IPS DF 6.9 (cell line): Measurements from ENCODE around the gene LGR4.
A peak's percentile ranks its signal among the peaks of the same experiment; 100 is the strongest.

Experiments used
- DNase-seq: peaks from one replicate; pipeline ENCODE4 v3.0.0-alpha.2; 2013; ENCODE audit warnings: low read depth, low spot score
- H3K27ac ChIP-seq: one replicate; pipeline ENCODE4 v1.5.1; 2013; ENCODE audit warnings: low read length, control low read depth
- H3K27me3 ChIP-seq: 2 replicates; pipeline ENCODE4 v1.6.1; 2013; ENCODE audit warnings: mild to moderate bottlenecking, low read length; ENCODE audit not compliant: control insufficient read depth, insufficient read depth
- H3K36me3 ChIP-seq: 2 replicates; pipeline ENCODE4 v1.6.1; 2013; ENCODE audit warnings: low read length; ENCODE audit not compliant: control insufficient read depth, insufficient read depth
- H3K4me1 ChIP-seq: 2 replicates; pipeline ENCODE4 v1.6.1; 2013; ENCODE audit warnings: low read length; ENCODE audit not compliant: control insufficient read depth, insufficient read depth
- H3K4me3 ChIP-seq: 2 replicates; pipeline ENCODE4 v1.5.1; 2013; ENCODE audit warnings: mild to moderate bottlenecking, low read length
- H3K9me3 ChIP-seq: 2 replicates; pipeline ENCODE4 v1.6.1; 2013; ENCODE audit warnings: low read length, inconsistent platforms; ENCODE audit not compliant: control insufficient read depth, insufficient read depth
- WGBS: extraction: QIAGEN DNeasy Blood & Tissue Kit; methylation state at CpG from one replicate; pipeline ENCODE4 v1.1.7; 2013; ENCODE audit warnings: mixed read lengths, missing lambda C conversion rate; ENCODE audit not compliant: insufficient read length, insufficient coverage; 5-methylcytosine and 5-hydroxymethylcytosine counted together

LGR4 gene

DNA sequence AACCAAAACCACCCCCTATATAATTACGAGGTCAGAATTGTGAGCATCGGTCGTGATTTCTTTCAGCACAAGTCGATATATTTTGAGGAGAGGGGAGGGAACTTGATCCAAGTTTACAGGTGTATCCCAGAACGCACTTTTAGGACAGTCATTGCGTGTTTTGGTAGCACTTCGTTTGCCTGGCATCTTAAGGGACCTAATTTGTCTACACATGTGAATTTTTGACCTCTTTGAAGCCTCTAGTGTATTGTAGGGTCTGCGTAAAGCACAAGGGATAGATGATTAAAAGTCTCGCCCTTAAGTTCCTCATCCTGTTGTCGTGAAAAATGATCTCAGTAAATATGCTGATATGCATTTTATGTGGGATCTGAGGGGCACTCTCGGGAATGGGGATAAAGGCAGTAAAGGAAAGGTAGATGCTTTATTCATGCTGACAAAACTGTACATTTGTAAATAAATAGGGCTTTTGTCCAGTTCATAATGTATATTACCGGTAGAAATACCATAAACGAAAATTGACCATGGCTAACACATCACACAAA, 108.9 kb downstream of the LGR4 start:
- DNase-seq: no peak
- no peak overlapping the region for H3K27ac ChIP-seq

DNA sequence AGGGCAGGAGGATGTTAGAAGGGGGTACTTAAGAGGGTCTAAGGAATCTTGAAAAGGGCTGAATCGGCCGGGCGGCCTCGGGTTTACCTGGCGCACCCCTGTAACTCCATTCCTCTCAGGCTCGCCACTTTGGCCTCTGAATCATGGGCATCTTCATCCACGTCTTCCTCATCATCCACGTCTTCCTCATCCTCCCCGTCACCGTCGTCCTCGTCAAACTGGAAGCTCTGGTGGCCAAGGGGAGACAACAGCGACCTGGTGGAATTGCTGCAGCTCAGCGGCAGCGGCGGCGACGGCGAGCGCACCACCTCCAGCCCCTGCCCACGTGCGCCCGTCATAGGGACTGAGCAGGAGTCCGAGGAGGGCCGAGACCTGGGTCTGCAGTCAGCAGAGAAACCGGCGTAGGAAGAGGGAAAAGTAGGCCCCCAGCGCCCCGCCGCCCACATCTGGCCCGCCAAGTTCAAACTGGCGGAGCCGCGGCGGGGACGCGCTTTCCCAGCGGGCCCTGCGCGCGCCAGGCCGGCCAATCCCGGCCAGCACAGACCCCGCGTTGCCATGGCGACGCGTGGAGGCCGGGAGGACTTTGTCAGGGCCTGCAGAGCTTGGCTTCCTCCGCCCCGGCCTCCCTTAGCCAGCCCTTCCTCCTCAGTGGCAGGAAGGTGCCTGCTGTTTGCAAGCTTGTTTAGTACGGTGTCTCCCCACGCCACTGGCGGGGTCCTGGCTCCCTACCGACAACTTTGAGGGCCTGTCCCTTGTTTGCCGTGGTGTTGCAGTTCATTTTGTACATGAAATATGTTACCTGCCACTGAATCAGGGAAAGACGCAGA, 109.6 kb downstream of the LGR4 start, which contains the start of gene CCDC34:
TSS of gene CCDC34 (minus strand) at position 467 of the 827 bp plus-strand sequence. CDS start at position 446, 21 bp downstream.
- H3K9me3 ChIP-seq: no peaks in the 10 kb centered on the region
- H3K27me3 ChIP-seq: no peaks in the 10 kb centered on the region
- H3K4me3 ChIP-seq: peak within 1 kb of the TSS; percentile 51; the same call in 1 of the 2 replicates
- no peaks in the 10 kb centered on the region for H3K4me1 ChIP-seq
- no peaks in the 10 kb centered on the region; the same call in 1 of the 2 replicates for H3K36me3 ChIP-seq
- no CpG with 5 or more reads among the region's 57 CpGs for WGBS
- DNase-seq: peak; percentile 72
- H3K27ac ChIP-seq: no peak within 1 kb of the TSS

More for the DNA sequence above, 108.9 kb downstream of the LGR4 start:
- Histone ChIP-seq H3K9me3 (no peaks in the 10 kb centered on the region), H3K36me3 (no peaks in the 10 kb centered on the region; the same call in 1 of the 2 replicates), H3K27me3 (no peaks in the 10 kb centered on the region), H3K4me1 (no peaks in the 10 kb centered on the region), H3K4me3 (peak overlapping the region; percentile 51; the same call in 1 of the 2 replicates)
- WGBS: no CpG with 5 or more reads among the region's 13 CpGs

DNA sequence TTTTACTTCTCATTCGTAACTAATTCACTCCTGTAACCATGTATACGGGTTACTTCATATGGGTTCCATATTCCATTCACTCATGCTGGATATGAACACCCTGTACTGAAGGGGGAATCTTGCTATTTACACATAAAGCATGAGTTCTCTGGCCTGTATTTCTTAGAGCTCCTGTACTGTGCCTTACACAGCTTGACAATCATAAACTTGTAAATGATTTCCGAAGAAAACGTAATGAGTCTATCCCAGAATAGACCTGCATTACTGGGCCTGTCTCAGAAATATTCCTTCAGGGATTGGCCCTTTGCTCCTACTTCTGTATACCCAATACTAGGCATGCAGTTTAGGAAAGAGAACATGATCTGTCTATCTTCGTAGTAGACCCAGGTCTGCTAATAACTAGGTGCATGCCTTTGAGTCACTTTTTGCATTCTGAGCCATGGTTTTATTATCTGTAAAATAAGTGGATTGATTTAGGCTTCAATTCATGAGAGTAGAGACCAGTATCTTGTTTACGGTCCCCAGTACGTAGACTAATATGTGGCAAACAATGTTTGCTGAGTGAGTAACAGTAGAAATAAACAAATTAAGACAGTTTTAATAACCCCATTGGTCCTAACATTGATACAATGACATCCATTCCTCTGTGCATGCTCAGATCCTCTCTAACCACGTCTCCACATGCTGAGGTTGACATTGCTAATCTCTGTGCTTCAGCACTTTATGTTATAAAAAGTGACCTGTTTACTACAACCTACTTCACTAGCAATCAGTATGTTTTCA, 110.8 kb downstream of the LGR4 start:
- Histone ChIP-seq H3K4me1 (no peaks in the 10 kb centered on the region), H3K9me3 (no peaks in the 10 kb centered on the region), H3K4me3 (no peak overlapping the region), H3K27ac (no peak overlapping the region), H3K36me3 (no peaks in the 10 kb centered on the region), H3K27me3 (no peaks in the 10 kb centered on the region)
- no peak for DNase-seq
- 100% methylated on average over 1 of the region's 8 CpGs for WGBS

DNA sequence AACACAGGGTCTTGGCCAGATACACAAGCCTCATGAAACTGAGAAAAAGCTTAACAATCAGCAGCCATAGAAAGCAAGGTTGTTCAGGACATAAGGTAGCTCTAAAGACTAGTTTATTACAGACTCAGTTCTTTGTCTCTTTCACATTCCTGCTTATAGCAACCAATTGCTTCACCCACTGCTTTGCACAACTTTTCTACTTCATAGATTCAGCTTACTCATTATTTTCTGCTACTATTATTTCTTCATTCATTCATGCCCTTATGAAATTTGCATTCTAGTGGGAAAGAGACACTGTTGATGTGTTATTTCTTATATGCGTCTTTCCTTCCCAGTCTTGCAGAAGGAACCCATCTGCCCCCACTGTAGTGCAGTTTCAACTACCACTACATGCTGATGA, 114.3 kb downstream of the LGR4 start:
- no CpG with 5 or more reads among the region's 1 CpG for WGBS
- H3K4me1 ChIP-seq: peaks cover 2% of the 10 kb centered on the region; the same call in 1 of the 2 replicates
- no peak overlapping the region for H3K27ac ChIP-seq
- no peaks in the 10 kb centered on the region for H3K9me3 ChIP-seq
- no peaks in the 10 kb centered on the region for H3K27me3 ChIP-seq
- H3K4me3 ChIP-seq: no peak overlapping the region
- DNase-seq: no peak
- no peaks in the 10 kb centered on the region for H3K36me3 ChIP-seq

DNA sequence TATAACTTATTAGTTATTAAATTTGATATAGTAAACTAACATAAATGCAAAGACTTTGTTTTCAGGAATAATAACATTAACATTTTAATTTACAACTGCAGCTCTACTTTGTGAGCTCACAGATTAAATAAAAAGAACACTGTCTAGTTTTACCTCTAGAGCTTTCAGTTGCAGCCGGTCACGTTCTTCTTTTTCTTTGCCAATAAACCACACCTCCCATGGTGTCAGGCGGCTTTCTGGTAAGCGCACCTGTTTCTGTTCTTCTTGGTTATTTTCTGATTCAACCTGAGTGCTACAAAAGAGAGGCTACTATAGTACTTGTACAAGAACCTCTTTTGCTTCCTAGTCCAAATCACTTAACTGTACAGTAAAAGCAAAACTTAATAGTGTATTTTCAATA, 115.3 kb downstream of the LGR4 start:
- no peak for DNase-seq
- Histone ChIP-seq H3K27me3 (no peaks in the 10 kb centered on the region), H3K36me3 (no peaks in the 10 kb centered on the region), H3K4me1 (peaks cover 2% of the 10 kb centered on the region; the same call in 1 of the 2 replicates), H3K4me3 (no peak overlapping the region), H3K27ac (no peak overlapping the region), H3K9me3 (no peaks in the 10 kb centered on the region)
- WGBS: no CpG with 5 or more reads among the region's 4 CpGs

DNA sequence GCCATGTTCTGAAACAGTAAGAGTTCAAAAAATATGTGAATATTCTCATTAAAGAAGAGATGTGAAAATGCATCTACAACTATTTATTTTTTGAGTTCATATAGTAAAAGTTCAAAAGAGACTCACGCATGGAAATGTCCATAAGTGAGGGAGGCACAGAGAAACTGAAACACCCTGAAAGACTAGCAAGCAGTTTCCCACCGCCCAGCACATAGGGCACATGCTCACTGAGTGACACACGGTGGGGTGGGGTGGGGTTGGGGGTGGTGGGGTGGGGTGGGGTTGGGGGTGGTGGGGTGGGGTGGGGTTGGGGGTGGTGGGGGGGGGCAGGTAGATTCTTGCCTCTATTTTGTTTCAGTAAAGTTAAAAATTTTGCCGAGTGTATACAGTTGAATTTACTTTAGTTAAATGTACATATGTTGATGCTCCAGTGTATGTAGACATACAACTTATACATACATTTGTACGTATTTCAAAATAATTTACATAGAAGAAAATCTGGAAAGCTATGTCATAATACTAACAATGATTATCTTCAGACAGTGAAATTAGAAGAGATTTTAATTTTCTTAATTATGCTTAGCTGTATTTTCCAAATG, 115.9 kb downstream of the LGR4 start:
- Histone ChIP-seq H3K4me1 (peaks cover 2% of the 10 kb centered on the region; the same call in 1 of the 2 replicates), H3K9me3 (no peaks in the 10 kb centered on the region), H3K27me3 (no peaks in the 10 kb centered on the region), H3K27ac (no peak overlapping the region), H3K36me3 (no peaks in the 10 kb centered on the region), H3K4me3 (no peak overlapping the region)
- no peak for DNase-seq
- no CpG with 5 or more reads among the region's 5 CpGs for WGBS

DNA sequence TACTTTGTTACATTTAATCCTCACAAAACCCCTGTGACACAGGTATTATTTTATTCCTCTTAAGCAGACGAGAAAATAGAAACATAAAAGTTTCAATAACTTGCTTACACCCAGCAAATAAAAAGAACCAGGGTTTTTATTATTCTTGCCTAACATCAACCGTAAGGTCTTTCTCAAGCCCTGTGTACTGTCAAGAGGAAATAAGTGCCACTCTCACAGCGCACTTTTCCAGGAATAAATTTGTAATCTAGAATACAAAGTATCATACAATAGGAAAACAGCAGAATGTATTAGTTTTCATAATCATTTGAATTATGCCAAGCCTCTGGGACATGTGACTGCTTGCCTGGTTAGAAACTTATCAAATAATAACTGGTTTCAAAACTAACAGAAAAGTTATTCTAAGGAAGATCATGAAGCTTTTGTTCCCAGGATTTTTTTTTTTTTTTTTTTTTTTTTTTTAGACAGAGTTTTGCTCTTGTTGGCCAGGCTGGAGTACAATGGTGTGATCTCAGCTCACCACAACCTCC, 117.0 kb downstream of the LGR4 start:
- H3K4me1 ChIP-seq: peaks cover 2% of the 10 kb centered on the region; the same call in 1 of the 2 replicates
- no peak overlapping the region for H3K4me3 ChIP-seq
- no peaks in the 10 kb centered on the region for H3K36me3 ChIP-seq
- H3K27me3 ChIP-seq: no peaks in the 10 kb centered on the region
- DNase-seq: no peak
- WGBS: no CpG with 5 or more reads among the region's 3 CpGs
- no peaks in the 10 kb centered on the region for H3K9me3 ChIP-seq
- no peak overlapping the region for H3K27ac ChIP-seq

DNA sequence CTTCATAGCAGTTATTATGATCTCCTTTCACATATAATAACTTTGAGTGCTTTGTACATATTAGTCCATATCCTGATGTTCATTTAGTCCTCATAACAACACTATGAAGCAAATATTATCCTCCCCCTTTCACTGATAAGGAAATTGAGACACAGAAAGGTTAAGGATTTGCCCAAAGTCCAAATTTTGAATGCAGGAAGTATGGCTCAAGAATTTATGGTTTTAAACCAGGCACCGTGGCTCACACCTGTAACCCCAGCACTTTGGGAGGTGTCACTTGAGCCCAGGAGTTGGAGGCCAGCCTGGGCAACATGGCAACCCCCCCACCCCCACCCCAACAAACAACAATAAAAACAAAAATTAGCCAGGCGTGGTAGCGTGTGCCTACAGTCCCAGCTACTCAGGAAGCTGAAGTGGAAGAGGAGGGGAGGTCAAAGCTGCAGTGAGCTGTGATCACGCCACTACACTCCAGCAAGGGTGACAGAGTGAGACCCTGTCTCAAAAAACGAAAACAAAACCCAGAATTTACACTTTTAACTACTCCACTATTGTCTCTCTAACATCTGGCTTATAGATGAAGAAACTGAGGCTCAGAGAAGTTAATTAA, 118.1 kb downstream of the LGR4 start:
- no peak for DNase-seq
- no peak overlapping the region for H3K27ac ChIP-seq
- no peaks in the 10 kb centered on the region for H3K9me3 ChIP-seq
- no peaks in the 10 kb centered on the region for H3K27me3 ChIP-seq
- no CpG with 5 or more reads among the region's 5 CpGs for WGBS
- H3K36me3 ChIP-seq: no peaks in the 10 kb centered on the region
- H3K4me1 ChIP-seq: peaks cover 2% of the 10 kb centered on the region; the same call in 1 of the 2 replicates
- no peak overlapping the region for H3K4me3 ChIP-seq

DNA sequence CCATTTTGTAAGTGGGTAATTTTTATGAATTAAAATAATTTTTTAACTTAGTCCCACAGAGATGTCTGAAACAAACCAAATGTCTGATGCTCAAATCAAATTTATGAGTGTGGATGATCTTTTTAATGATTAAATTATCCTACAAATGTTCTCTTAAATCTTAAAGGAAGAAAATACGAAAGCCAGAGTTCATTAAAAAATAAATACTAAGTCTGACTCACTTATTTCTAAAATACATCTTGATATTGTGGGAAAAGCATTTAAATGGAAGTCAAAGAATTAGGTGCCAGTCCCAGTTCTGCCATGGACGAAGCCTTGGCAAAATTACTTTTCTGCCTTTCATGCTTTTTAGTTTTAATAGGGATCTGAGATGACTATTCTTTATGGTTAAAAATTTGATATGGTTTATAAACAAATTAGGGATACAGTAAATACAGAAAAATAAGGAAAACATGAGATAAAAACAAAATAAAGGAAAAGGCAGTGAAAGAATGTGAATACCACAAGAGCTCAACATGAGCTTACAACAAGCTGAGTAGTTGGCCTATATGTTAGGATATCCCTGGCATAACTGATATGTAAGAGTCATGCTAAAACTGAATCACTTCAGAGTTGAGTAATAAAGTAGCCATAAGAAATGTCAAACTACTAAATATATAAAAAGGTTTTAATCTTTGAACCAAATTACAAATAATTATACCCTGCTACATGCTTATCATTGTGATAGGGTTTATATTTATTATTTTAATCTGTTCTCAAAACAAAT, 118.8 kb downstream of the LGR4 start:
- H3K4me1 ChIP-seq: peaks cover 2% of the 10 kb centered on the region; the same call in 1 of the 2 replicates
- no peak overlapping the region for H3K27ac ChIP-seq

More for the DNA sequence above, 118.8 kb downstream of the LGR4 start:
- no peak overlapping the region for H3K4me3 ChIP-seq
- WGBS: no CpG with 5 or more reads among the region's 2 CpGs
- H3K9me3 ChIP-seq: no peaks in the 10 kb centered on the region
- H3K27me3 ChIP-seq: no peaks in the 10 kb centered on the region
- H3K36me3 ChIP-seq: no peaks in the 10 kb centered on the region
- no peak for DNase-seq
